Measurements from ENCODE around the gene BEAN1. TPM values are rescaled to one million over a fixed set of nuclear protein-coding genes. Genes with fewer than 3 reads are reported as not detected.

BEAN1 gene
- total RNA-seq, 1 experiment from 2014 or later: 0.03 TPM

GRCh38 chr16:66402591-66403230 lies 24.4 kb upstream of the BEAN1 start:
- peak; percentile 53 for DNase-seq
- no peaks in the 10 kb centered on the region for H3K36me3 ChIP-seq (replicated peaks; ENCODE audit: control insufficient read depth, insufficient read depth, low read length)
- H3K27me3 ChIP-seq (ENCODE audit: control insufficient read depth, insufficient read depth, low read length): peaks cover 1% of the 10 kb centered on the region; the same call in 1 of the 2 replicates
- no peak overlapping the region for H3K4me3 ChIP-seq (ENCODE audit: insufficient read depth, low read depth, low read length)

- Histone ChIP-seq H3K36me3 (replicated peaks; ENCODE audit: control insufficient read depth, insufficient read depth, low read length) (no peaks in the 10 kb centered on the region), H3K4me3 (ENCODE audit: insufficient read depth, low read depth, low read length) (no peak overlapping the region), H3K27me3 (ENCODE audit: control insufficient read depth, insufficient read depth, low read length) (peaks cover 1% of the 10 kb centered on the region; the same call in 1 of the 2 replicates)
- no peak for DNase-seq
Measured at GRCh38 chr16:66403531-66404145, 23.5 kb upstream of the BEAN1 start.

- no peak for DNase-seq
- Histone ChIP-seq H3K4me3 (ENCODE audit: insufficient read depth, low read depth, low read length) (no peak overlapping the region), H3K36me3 (replicated peaks; ENCODE audit: control insufficient read depth, insufficient read depth, low read length) (no peaks in the 10 kb centered on the region), H3K27me3 (ENCODE audit: control insufficient read depth, insufficient read depth, low read length) (peaks cover 1% of the 10 kb centered on the region; the same call in 1 of the 2 replicates)
Measured at GRCh38 chr16:66405057-66405783, 21.9 kb upstream of the BEAN1 start.

GRCh38 chr16:66406534-66407221 lies 20.4 kb upstream of the BEAN1 start:
- peaks cover 1% of the 10 kb centered on the region; the same call in 1 of the 2 replicates for H3K27me3 ChIP-seq (ENCODE audit: control insufficient read depth, insufficient read depth, low read length)
- no peaks in the 10 kb centered on the region for H3K36me3 ChIP-seq (replicated peaks; ENCODE audit: control insufficient read depth, insufficient read depth, low read length)
- peak; percentile 92 for DNase-seq
- H3K4me3 ChIP-seq (ENCODE audit: insufficient read depth, low read depth, low read length): peak overlapping the region; percentile 42

GRCh38 chr16:66408163-66409048 lies 18.7 kb upstream of the BEAN1 start:
- Histone ChIP-seq H3K36me3 (replicated peaks; ENCODE audit: control insufficient read depth, insufficient read depth, low read length) (no peaks in the 10 kb centered on the region), H3K27me3 (ENCODE audit: control insufficient read depth, insufficient read depth, low read length) (peaks cover 1% of the 10 kb centered on the region; the same call in 1 of the 2 replicates), H3K4me3 (ENCODE audit: insufficient read depth, low read depth, low read length) (no peak overlapping the region)
- DNase-seq: no peak

GRCh38 chr16:66409156-66409555 lies 17.9 kb upstream of the BEAN1 start:
- no peak for DNase-seq
- peaks cover 1% of the 10 kb centered on the region; the same call in 1 of the 2 replicates for H3K27me3 ChIP-seq (ENCODE audit: control insufficient read depth, insufficient read depth, low read length)
- no peak overlapping the region for H3K4me3 ChIP-seq (ENCODE audit: insufficient read depth, low read depth, low read length)
- H3K36me3 ChIP-seq (replicated peaks; ENCODE audit: control insufficient read depth, insufficient read depth, low read length): no peaks in the 10 kb centered on the region

- Histone ChIP-seq H3K4me3 (ENCODE audit: insufficient read depth, low read depth, low read length) (no peak overlapping the region), H3K27me3 (ENCODE audit: control insufficient read depth, insufficient read depth, low read length) (no peaks in the 10 kb centered on the region; the same call in 1 of the 2 replicates), H3K36me3 (replicated peaks; ENCODE audit: control insufficient read depth, insufficient read depth, low read length) (no peaks in the 10 kb centered on the region)
- DNase-seq: no peak
Measured at GRCh38 chr16:66412182-66412581, 14.9 kb upstream of the BEAN1 start.

GRCh38 chr16:66414891-66415290 lies 12.2 kb upstream of the BEAN1 start:
- H3K27me3 ChIP-seq (ENCODE audit: control insufficient read depth, insufficient read depth, low read length): no peaks in the 10 kb centered on the region; the same call in 1 of the 2 replicates
- no peak for DNase-seq
- no peaks in the 10 kb centered on the region for H3K36me3 ChIP-seq (replicated peaks; ENCODE audit: control insufficient read depth, insufficient read depth, low read length)
- no peak overlapping the region for H3K4me3 ChIP-seq (ENCODE audit: insufficient read depth, low read depth, low read length)

GRCh38 chr16:66416136-66416535 lies 11.0 kb upstream of the BEAN1 start:
- no peak for DNase-seq
- Histone ChIP-seq H3K4me3 (ENCODE audit: insufficient read depth, low read depth, low read length) (no peak overlapping the region), H3K36me3 (replicated peaks; ENCODE audit: control insufficient read depth, insufficient read depth, low read length) (no peaks in the 10 kb centered on the region), H3K27me3 (ENCODE audit: control insufficient read depth, insufficient read depth, low read length) (no peaks in the 10 kb centered on the region; the same call in 1 of the 2 replicates)

GRCh38 chr16:66416939-66417700 lies 10.0 kb upstream of the BEAN1 start:
- DNase-seq: no peak
- no peak overlapping the region for H3K4me3 ChIP-seq (ENCODE audit: insufficient read depth, low read depth, low read length)
- H3K36me3 ChIP-seq (replicated peaks; ENCODE audit: control insufficient read depth, insufficient read depth, low read length): no peaks in the 10 kb centered on the region
- peaks cover 1% of the 10 kb centered on the region for H3K27me3 ChIP-seq (ENCODE audit: control insufficient read depth, insufficient read depth, low read length)

- no peak for DNase-seq
- Histone ChIP-seq H3K27me3 (ENCODE audit: control insufficient read depth, insufficient read depth, low read length) (peaks cover 3% of the 10 kb centered on the region), H3K36me3 (replicated peaks; ENCODE audit: control insufficient read depth, insufficient read depth, low read length) (no peaks in the 10 kb centered on the region), H3K4me3 (ENCODE audit: insufficient read depth, low read depth, low read length) (no peak overlapping the region)
Measured at GRCh38 chr16:66418165-66418962, 8.7 kb upstream of the BEAN1 start.

GRCh38 chr16:66419527-66419926 lies 7.6 kb upstream of the BEAN1 start:
- no peak for DNase-seq
- Histone ChIP-seq H3K4me3 (ENCODE audit: insufficient read depth, low read depth, low read length) (no peak overlapping the region), H3K27me3 (ENCODE audit: control insufficient read depth, insufficient read depth, low read length) (peaks cover 14% of the 10 kb centered on the region), H3K36me3 (replicated peaks; ENCODE audit: control insufficient read depth, insufficient read depth, low read length) (no peaks in the 10 kb centered on the region)

Data from H7 (cell line).